Psoas muscle (tissue), 8 donors: ENCODE results near the gene BRD4. TPM values are rescaled to one million over a fixed set of nuclear protein-coding genes. Genes with fewer than 3 reads are reported as not detected.
A peak's percentile ranks its signal among the peaks of the same experiment; 100 is the strongest.

Experiments used
- ATAC-seq, 4 donors: fragments of 200-7000 bp; cut with Tn5 transposase; one replicate each; pipeline ENCODE4 v1.9.1; 2020; ENCODE audit warnings: moderate library complexity in 3 of 4, mild to moderate bottlenecking in 2 of 4
- DNase-seq, 2 donors: peaks; one replicate each; pipeline ENCODE4 v3.0.0-alpha.2; 2020
- H3K27ac ChIP-seq: fragments of 200-600 bp; one replicate; pipeline ENCODE4 v1.8.0; 2022
- H3K27me3 ChIP-seq, 3 donors: fragments of 200-600 bp in 1 of 3; one replicate each; pipeline versions ENCODE4 v1.6.1 to v1.8.0; 2013 to 2022; ENCODE audit warnings: low read length in 2 of 3, mild to moderate bottlenecking in 2 of 3, moderate library complexity in 1 of 3; ENCODE audit not compliant: insufficient read depth in 3 of 3
- H3K36me3 ChIP-seq, 2 donors: fragments of 200-600 bp in 1 of 2; one replicate each; pipeline versions ENCODE4 v1.6.1 to v1.8.0; 2013 to 2022; ENCODE audit warnings: low read depth in 1 of 2, mild to moderate bottlenecking in 1 of 2, moderate library complexity in 1 of 2; ENCODE audit not compliant: insufficient read depth in 1 of 2
- H3K4me1 ChIP-seq: fragments of 200-600 bp; one replicate; pipeline ENCODE4 v1.8.0; 2022
- H3K4me3 ChIP-seq: fragments of 200-600 bp; one replicate; pipeline ENCODE4 v1.8.0; 2022; ENCODE audit warnings: mild to moderate bottlenecking
- H3K9me3 ChIP-seq: fragments of 200-600 bp; one replicate; pipeline ENCODE4 v1.8.0; 2022
- WGBS, 3 donors: extraction: QIAGEN DNeasy Blood & Tissue Kit; methylation state at CpG; one replicate each; pipeline versions ENCODE4 v1.1.6 to v1.1.7; 2013; 5-methylcytosine and 5-hydroxymethylcytosine counted together
- intact Hi-C, 2 donors: fragments of 100-400 bp; cut with DNase I; formaldehyde crosslinking; loops; one replicate each; pipeline versions ENCODE4 v1.11.0 to v1.14.2; 2022
- polyA plus RNA-seq, 3 donors: library from polyadenylated mRNA; stranded (reverse); fragments of 200-250 nt; gene quantifications; one replicate each; pipeline ENCODE4 v1.2.3, GENCODE V29; 2013
- total RNA-seq, 4 donors: library from RNA; stranded (reverse); fragmentation: NEBNext Ultra II Directional in 2 of 4; extraction: Animal tissue kit (Norgen Biotek cat#: 25700) in 2 of 4; gene quantifications; one replicate each; pipeline versions ENCODE4 v1.2.1 to v1.2.4, GENCODE V29; 2021 to 2023
- TF ChIP-seq, protein P1 (sequence below): fragments of 200-600 bp; IDR thresholded peaks from one replicate; pipeline ENCODE4 v1.8.0; 2022; ENCODE audit warnings: antibody characterized with exemption
- donor health status: healthy with polysubstance abuse.
- donor health status: DM: no; HTN: no; CAD: no; lungs with moderate emphysema.
- donor health status: Bipolar disorder and iron deficiency.
- donor health status: healthy.
- donor health status: DM: yes; HTN: yes; CAD: no.
- donor health status: DM: no; HTN: no; CAD: no.
- donor health status: DM: no; HTN: no; CAD: no.
- donor health status: DM: yes; HTN: yes; CAD: no.

BRD4 gene
- total and polyA plus RNA-seq, 7 donors, result 42.6 to 120 (median 98.6) TPM

DNA sequence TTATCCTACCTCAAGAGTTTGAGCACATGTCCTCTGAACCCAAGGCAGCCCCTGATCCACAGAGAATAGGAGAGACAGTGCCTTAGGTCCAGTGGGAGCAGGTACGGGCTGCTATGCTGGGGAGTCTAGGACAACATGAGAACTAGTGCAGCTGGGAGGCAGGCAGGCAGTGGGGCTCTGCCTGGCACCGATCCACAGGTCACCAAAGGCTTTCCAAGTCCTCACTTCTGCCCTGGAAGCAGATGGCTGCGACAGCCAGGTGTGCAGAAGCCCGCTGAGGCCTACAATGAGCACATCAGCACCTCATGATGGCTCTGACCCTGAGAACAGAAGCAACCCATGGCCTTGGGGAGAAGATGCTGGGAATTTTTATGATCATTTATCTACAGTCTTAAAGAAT, 70.3 kb downstream of the BRD4 start:
- TF ChIP-seq, protein P1, sequence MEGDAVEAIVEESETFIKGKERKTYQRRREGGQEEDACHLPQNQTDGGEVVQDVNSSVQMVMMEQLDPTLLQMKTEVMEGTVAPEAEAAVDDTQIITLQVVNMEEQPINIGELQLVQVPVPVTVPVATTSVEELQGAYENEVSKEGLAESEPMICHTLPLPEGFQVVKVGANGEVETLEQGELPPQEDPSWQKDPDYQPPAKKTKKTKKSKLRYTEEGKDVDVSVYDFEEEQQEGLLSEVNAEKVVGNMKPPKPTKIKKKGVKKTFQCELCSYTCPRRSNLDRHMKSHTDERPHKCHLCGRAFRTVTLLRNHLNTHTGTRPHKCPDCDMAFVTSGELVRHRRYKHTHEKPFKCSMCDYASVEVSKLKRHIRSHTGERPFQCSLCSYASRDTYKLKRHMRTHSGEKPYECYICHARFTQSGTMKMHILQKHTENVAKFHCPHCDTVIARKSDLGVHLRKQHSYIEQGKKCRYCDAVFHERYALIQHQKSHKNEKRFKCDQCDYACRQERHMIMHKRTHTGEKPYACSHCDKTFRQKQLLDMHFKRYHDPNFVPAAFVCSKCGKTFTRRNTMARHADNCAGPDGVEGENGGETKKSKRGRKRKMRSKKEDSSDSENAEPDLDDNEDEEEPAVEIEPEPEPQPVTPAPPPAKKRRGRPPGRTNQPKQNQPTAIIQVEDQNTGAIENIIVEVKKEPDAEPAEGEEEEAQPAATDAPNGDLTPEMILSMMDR, result no peak
- Histone ChIP-seq H3K27me3 (no peaks in the 10 kb centered on the region), H3K4me1 (peaks cover 35% of the 10 kb centered on the region), H3K27ac (no peak overlapping the region), H3K9me3 (no peaks in the 10 kb centered on the region), H3K36me3 (peaks cover 0 to 89% of the 10 kb centered on the region in 2 donors), H3K4me3 (no peak overlapping the region)
- 62 to 81% (median 63%) methylated on average over 4 of the region's 4 CpGs for WGBS, 3 donors
- ATAC-seq (no peak), DNase-seq (no peak)
- intact Hi-C loops, result loop anchor here in 1 of 2 donors (10.0 kb wide), 1 partner anchor 63 kb away; no protein-coding TSS in a partner anchor

DNA sequence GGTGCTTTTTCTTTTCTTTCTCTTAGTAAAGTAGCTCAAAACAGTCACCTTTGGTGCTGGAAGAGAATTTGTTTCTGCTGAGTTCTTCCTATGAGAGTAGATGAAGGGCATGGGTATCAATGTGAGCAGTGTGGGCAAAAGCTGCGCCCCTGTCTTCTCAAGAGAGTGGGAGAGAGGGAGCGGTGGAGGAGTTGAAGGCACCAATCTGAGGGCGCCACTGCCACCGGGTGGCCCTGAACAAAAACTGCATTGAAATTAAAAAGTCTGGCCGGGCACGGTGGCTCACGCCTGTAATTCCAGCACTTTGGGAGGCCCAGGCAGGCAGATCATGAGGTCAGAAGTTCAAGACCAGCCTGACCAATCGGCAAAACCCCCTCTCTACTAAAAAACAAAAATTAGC, 71.4 kb downstream of the BRD4 start:
- Histone ChIP-seq H3K36me3 (peaks cover 0 to 94% of the 10 kb centered on the region in 2 donors), H3K4me3 (no peak overlapping the region), H3K4me1 (peaks cover 24% of the 10 kb centered on the region), H3K9me3 (no peaks in the 10 kb centered on the region), H3K27ac (no peak overlapping the region), H3K27me3 (no peaks in the 10 kb centered on the region)
- DNase-seq (no peak), ATAC-seq (no peak)
- TF ChIP-seq, protein P1, result peak; percentile 15
- intact Hi-C loops, result loop anchor here in 1 of 2 donors (10.0 kb wide), 1 partner anchor 64 kb away; no protein-coding TSS in a partner anchor
- WGBS, 3 donors, result 76 to 82% (median 79%) methylated on average over 8 of the region's 8 CpGs

DNA sequence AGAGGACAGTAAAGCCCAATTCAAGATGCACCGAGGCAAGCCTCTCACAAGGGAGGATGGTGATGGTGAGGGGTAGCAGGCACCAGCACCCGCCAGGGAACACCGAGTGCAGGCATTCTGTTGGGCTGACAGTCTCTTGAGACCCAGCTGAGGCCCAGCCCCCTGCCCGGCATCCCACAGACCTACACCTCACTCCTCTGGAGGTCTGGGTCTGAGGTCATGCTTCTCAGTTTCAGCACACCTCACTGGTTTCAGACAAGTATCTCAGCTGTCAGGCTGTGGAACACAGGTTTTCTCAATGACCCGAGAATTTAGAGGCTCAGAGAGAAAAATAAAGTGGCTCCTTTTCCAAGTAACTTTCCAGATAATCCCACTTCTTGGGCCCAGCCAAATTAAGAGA, 72.4 kb downstream of the BRD4 start:
- H3K27me3 ChIP-seq, result no peaks in the 10 kb centered on the region
- TF ChIP-seq, protein P1, result no peak
- H3K4me3 ChIP-seq, result no peak overlapping the region
- H3K9me3 ChIP-seq, result no peaks in the 10 kb centered on the region
- ATAC-seq (no peak), DNase-seq (no peak)
- intact Hi-C loops, result loop anchor here in 1 of 2 donors (10.0 kb wide), 2 partner anchors 65 to 175 kb away; no protein-coding TSS in a partner anchor
- H3K36me3 ChIP-seq, result peaks cover 0 to 100% of the 10 kb centered on the region in 2 donors
- H3K27ac ChIP-seq, result no peak overlapping the region
- peaks cover 14% of the 10 kb centered on the region for H3K4me1 ChIP-seq
- 67 to 92% (median 90%) methylated on average over 5 of the region's 5 CpGs for WGBS, 3 donors

DNA sequence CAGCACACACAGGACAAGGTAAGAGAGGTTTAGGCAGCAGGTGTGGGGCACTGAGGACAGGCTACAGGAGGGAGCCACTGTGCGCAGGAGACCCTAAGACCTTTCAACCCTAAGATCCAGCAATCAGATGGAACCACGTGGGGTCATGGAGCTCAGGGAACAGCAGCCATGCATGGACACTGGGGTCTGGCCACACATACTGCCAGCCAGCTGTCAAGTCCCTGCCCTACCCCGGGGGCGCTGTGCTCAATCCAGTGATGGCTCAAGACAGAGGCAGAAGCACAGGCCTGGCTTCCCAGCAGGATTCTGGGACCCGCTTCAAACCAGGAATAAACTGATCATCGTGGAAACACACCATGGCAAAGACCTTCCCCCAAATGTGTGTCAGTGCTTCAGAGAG, 74.6 kb downstream of the BRD4 start:
- TF ChIP-seq, protein P1, result no peak
- intact Hi-C loops, result loop anchor here in 1 of 2 donors (10.0 kb wide), 1 partner anchor 177 kb away; no protein-coding TSS in a partner anchor
- WGBS, 3 donors, result 78 to 82% (median 82%) methylated on average over 6 of the region's 6 CpGs
- Histone ChIP-seq H3K9me3 (no peaks in the 10 kb centered on the region), H3K36me3 (peaks cover 8 to 100% of the 10 kb centered on the region in 2 donors), H3K27ac (no peak overlapping the region), H3K4me1 (peaks cover 12% of the 10 kb centered on the region), H3K4me3 (no peak overlapping the region), H3K27me3 (no peaks in the 10 kb centered on the region)
- DNase-seq, result no peak
- no peak for ATAC-seq
